NT2/D1 (cell line): ENCODE measurements around the gene ADAM30.

Experiments used
- SUZ12 ChIP-seq: IDR thresholded peaks from 2 replicates; pipeline ENCODE4 v1.6.1; 2011; ENCODE audit not compliant: insufficient read length, insufficient read depth; ENCODE audit errors: extremely low read depth
- YY1 ChIP-seq: IDR thresholded peaks from 2 replicates; pipeline ENCODE4 v1.6.1; 2011; ENCODE audit not compliant: insufficient read length, insufficient read depth

DNA sequence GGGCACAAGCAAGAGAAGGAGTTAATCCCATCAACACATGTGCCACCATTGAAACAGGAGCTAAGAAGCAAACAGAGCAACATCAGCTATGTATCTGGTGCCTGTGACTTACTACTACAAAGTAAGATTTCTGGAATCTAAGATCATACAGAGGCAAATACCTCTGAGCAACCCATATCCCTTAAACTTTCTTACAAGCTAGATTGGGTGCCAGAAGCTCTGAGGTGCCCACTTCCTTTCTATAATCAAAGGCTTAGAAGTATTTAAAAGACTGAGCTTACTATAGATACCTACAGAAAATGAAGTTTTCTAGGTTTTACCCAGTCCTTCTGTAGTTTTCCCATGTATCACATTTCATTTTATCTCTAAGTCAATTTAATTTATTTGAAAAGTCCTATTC, 44.4 kb upstream of the ADAM30 start:
- TF ChIP-seq YY1 (no peak), SUZ12 (no peak)
